ENCODE measurements around the gene DOCK2.
"Not testable (repeated sequence)": the region's sequence is repeated elsewhere in the genome, so short reads cannot be mapped to it uniquely, and the experiment has no call there.

DNA sequence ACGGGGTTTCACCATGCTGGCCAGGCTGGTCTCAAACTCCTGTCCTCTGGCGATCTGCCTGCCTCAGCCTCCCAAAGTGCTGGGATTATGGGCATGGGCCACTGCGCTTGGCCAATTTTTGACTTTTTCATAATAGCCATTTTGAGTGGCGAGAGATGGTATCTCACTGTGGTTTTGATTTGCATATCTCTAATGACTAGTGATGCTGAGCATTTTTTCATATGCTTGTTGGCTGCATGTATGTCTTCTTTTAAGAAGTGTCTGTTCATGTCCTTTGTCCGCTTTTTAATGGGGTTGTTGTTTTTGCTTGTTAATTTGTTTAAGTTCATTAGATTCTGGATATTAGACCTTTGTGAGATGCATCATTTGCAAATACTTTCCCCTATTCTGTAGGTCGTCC is 129.9 kb downstream of the DOCK2 start:
- not testable (repeated sequence) for TF ChIP-seq ZNF138 (CRISPR knock-in tag; conservative IDR thresholded peaks at IDR 0.05); USF1 (CRISPR knock-in tag; IDR thresholded peaks at IDR 0.05); ZNF232 (CRISPR knock-in tag; IDR thresholded peaks at IDR 0.05); NR2C2 (CRISPR knock-in tag; IDR thresholded peaks at IDR 0.05); SP1 (CRISPR knock-in tag; conservative IDR thresholded peaks at IDR 0.05)
- TF ChIP-seq, protein P1, sequence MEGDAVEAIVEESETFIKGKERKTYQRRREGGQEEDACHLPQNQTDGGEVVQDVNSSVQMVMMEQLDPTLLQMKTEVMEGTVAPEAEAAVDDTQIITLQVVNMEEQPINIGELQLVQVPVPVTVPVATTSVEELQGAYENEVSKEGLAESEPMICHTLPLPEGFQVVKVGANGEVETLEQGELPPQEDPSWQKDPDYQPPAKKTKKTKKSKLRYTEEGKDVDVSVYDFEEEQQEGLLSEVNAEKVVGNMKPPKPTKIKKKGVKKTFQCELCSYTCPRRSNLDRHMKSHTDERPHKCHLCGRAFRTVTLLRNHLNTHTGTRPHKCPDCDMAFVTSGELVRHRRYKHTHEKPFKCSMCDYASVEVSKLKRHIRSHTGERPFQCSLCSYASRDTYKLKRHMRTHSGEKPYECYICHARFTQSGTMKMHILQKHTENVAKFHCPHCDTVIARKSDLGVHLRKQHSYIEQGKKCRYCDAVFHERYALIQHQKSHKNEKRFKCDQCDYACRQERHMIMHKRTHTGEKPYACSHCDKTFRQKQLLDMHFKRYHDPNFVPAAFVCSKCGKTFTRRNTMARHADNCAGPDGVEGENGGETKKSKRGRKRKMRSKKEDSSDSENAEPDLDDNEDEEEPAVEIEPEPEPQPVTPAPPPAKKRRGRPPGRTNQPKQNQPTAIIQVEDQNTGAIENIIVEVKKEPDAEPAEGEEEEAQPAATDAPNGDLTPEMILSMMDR (IDR thresholded peaks at IDR 0.05) = not testable (repeated sequence)
- TF ChIP-seq, protein P2, sequence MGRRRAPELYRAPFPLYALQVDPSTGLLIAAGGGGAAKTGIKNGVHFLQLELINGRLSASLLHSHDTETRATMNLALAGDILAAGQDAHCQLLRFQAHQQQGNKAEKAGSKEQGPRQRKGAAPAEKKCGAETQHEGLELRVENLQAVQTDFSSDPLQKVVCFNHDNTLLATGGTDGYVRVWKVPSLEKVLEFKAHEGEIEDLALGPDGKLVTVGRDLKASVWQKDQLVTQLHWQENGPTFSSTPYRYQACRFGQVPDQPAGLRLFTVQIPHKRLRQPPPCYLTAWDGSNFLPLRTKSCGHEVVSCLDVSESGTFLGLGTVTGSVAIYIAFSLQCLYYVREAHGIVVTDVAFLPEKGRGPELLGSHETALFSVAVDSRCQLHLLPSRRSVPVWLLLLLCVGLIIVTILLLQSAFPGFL (CRISPR knock-in tag; IDR thresholded peaks at IDR 0.05; ENCODE audit: borderline replicate concordance) = not testable (repeated sequence)

Data from WTC11 (cell line).